H1 (cell line): Measurements from ENCODE around the gene CDK2. TPM values are rescaled to one million over a fixed set of nuclear protein-coding genes. Genes with fewer than 3 reads are reported as not detected.

Source experiments
- CTCF ChIA-PET: fragments of 300-600 bp; sonication (Branson Sonifier 250); formaldehyde crosslinking; loops from one replicate; lab custom pipeline; 2021; ENCODE audit not compliant: partially characterized antibody; lab: Charles Lee
- POLR2A ChIA-PET: fragments of 300-600 bp; sonication (Branson Sonifier 250); formaldehyde crosslinking; loops from one replicate; lab custom pipeline; 2021; ENCODE audit warnings: inconsistent platforms; ENCODE audit not compliant: partially characterized antibody; lab: Charles Lee
- DNase-seq, 2 experiments: peaks; one replicate each; pipeline versions ENCODE4 v3.0.0 to v3.0.0-alpha.2; 2010 to 2022; ENCODE audit warnings: low spot score in 2 of 2, low read depth in 1 of 2, mixed read lengths in 1 of 2
- FAIRE-seq: peaks from 2 replicates; lab custom pipeline; 2011; peaks lifted over from hg19 to GRCh38; lab: Jason Lieb, UNC
- H2AFZ ChIP-seq: 2 replicates; pipeline ENCODE4 v1.8.1; 2012; ENCODE audit warnings: low read length, inconsistent platforms
- H2AK5ac ChIP-seq: 2 replicates; pipeline ENCODE4 v1.6.1; 2013; ENCODE audit warnings: low read depth, low read length
- H2BK120ac ChIP-seq: replicated peaks from 2 replicates; pipeline ENCODE3; 2013; ENCODE audit warnings: low read depth, low read length, inconsistent platforms
- H2BK12ac ChIP-seq: 2 replicates; pipeline ENCODE4 v1.6.1; 2013; ENCODE audit warnings: low read depth, low read length
- H2BK15ac ChIP-seq: 2 replicates; pipeline ENCODE4 v1.6.1; 2013; ENCODE audit warnings: low read length
- H2BK20ac ChIP-seq: 2 replicates; pipeline ENCODE4 v1.6.1; 2013; ENCODE audit warnings: low read length
- H2BK5ac ChIP-seq: 2 replicates; pipeline ENCODE4 v1.6.1; 2013; ENCODE audit warnings: low read depth, low read length
- H3K14ac ChIP-seq: 2 replicates; pipeline ENCODE4 v1.6.1; 2013; ENCODE audit warnings: inconsistent platforms; ENCODE audit not compliant: insufficient read length
- H3K18ac ChIP-seq: 2 replicates; pipeline ENCODE4 v1.6.1; 2013; ENCODE audit warnings: low read length; ENCODE audit errors: extremely low read depth
- H3K23ac ChIP-seq: 2 replicates; pipeline ENCODE4 v1.6.1; 2013; ENCODE audit warnings: inconsistent platforms; ENCODE audit not compliant: insufficient read length
- H3K23me2 ChIP-seq: 2 replicates; pipeline ENCODE4 v1.6.1; 2013; ENCODE audit warnings: low read depth, low read length
- H3K27ac ChIP-seq: 2 replicates; pipeline ENCODE4 v1.6.1; 2011; ENCODE audit warnings: low read depth, low read length, inconsistent platforms
- H3K27me3 ChIP-seq, 4 experiments: replicated peaks in 1 of 4; 1 replicate in 1 of 4; 2 replicates in 3 of 4; pipeline versions ENCODE4 v1.6.1 to v1.8.1; 2011 to 2013; ENCODE audit warnings: low read length in 3 of 4, mild to moderate bottlenecking in 3 of 4, inconsistent platforms in 2 of 4, mixed read lengths in 2 of 4, moderate library complexity in 1 of 4; ENCODE audit not compliant: control insufficient read depth in 3 of 4, insufficient read depth in 3 of 4; ENCODE audit errors: extremely low read depth in 1 of 4
- H3K36me3 ChIP-seq, 4 experiments: 2 replicates each; pipeline versions ENCODE4 v1.6.1 to v1.8.1; 2011 to 2013; ENCODE audit warnings: mild to moderate bottlenecking in 4 of 4, low read length in 3 of 4, moderate library complexity in 2 of 4, control low read depth in 1 of 4, inconsistent platforms in 1 of 4; ENCODE audit not compliant: insufficient read depth in 4 of 4, control insufficient read depth in 2 of 4
- H3K4ac ChIP-seq: replicated peaks from 2 replicates; pipeline ENCODE3; 2013; ENCODE audit warnings: low read length, low read depth, mixed read lengths, inconsistent platforms; ENCODE audit not compliant: insufficient read length
- H3K4me1 ChIP-seq, 4 experiments: replicated peaks in 1 of 4; 1 replicate in 1 of 4; 2 replicates in 3 of 4; pipeline versions ENCODE4 v1.6.1 to v1.8.1; 2011 to 2013; ENCODE audit warnings: low read length in 3 of 4, inconsistent platforms in 2 of 4, mixed read lengths in 1 of 4; ENCODE audit not compliant: insufficient read depth in 4 of 4, control insufficient read depth in 3 of 4
- H3K4me2 ChIP-seq, 2 experiments: 2 replicates each; pipeline versions ENCODE4 v1.6.1 to v1.8.1; 2011 to 2013; ENCODE audit warnings: low read depth in 2 of 2, low read length in 2 of 2, control low read depth in 1 of 2, inconsistent platforms in 1 of 2, mild to moderate bottlenecking in 1 of 2; ENCODE audit not compliant: insufficient read depth in 1 of 2
- H3K4me3 ChIP-seq, 4 experiments: fragments of 200-600, 300-600 bp in 1 of 4; sonication (generic), shearing (Covaris generic), sonication (Bioruptor Twin) in 1 of 4; 2 replicates each; pipeline versions ENCODE4 v1.5.1 to v1.8.1; 2011 to 2016; ENCODE audit warnings: low read length in 4 of 4, low read depth in 3 of 4, control low read depth in 2 of 4, inconsistent platforms in 2 of 4, mild to moderate bottlenecking in 2 of 4, mixed read lengths in 1 of 4, moderate library complexity in 1 of 4; ENCODE audit not compliant: insufficient read depth in 2 of 4; ENCODE audit errors: extremely low read depth in 1 of 4
- H3K56ac ChIP-seq: replicated peaks from 2 replicates; pipeline ENCODE3; 2013; ENCODE audit warnings: low read depth, mild to moderate bottlenecking, mixed read lengths, low read length, inconsistent platforms; ENCODE audit not compliant: insufficient read length
- H3K79me1 ChIP-seq: 2 replicates; pipeline ENCODE4 v1.6.1; 2013; ENCODE audit warnings: low read depth, low read length, control low read depth
- H3K79me2 ChIP-seq, 2 experiments: 2 replicates each; pipeline versions ENCODE4 v1.6.1 to v1.8.1; 2012 to 2013; ENCODE audit warnings: low read length in 2 of 2, mild to moderate bottlenecking in 2 of 2, inconsistent platforms in 1 of 2; ENCODE audit not compliant: insufficient read depth in 2 of 2, control insufficient read depth in 1 of 2
- H3K9ac ChIP-seq, 4 experiments: replicated peaks in 1 of 4; 1 replicate in 1 of 4; 2 replicates in 3 of 4; pipeline versions ENCODE4 v1.6.1 to v1.8.1; 2011 to 2013; ENCODE audit warnings: low read depth in 3 of 4, low read length in 3 of 4, control low read depth in 2 of 4, mild to moderate bottlenecking in 2 of 4, moderate library complexity in 2 of 4, inconsistent platforms in 1 of 4; ENCODE audit errors: extremely low read depth in 1 of 4
- H3K9me3 ChIP-seq, 2 experiments: 2 replicates each; pipeline versions ENCODE4 v1.6.1 to v1.8.1; 2012 to 2013; ENCODE audit warnings: mild to moderate bottlenecking in 2 of 2, moderate library complexity in 2 of 2, control low read depth in 1 of 2, inconsistent platforms in 1 of 2, low read depth in 1 of 2, low read length in 1 of 2, mixed read lengths in 1 of 2; ENCODE audit not compliant: insufficient read depth in 2 of 2
- H4K20me1 ChIP-seq, 2 experiments: replicated peaks in 1 of 2; 2 replicates each; pipeline versions ENCODE3 to v1.8.1; 2011 to 2013; ENCODE audit warnings: inconsistent platforms in 2 of 2, low read length in 2 of 2, mild to moderate bottlenecking in 1 of 2; ENCODE audit not compliant: insufficient read depth in 2 of 2, control insufficient read depth in 1 of 2
- H4K5ac ChIP-seq: 2 replicates; pipeline ENCODE4 v1.6.1; 2013; ENCODE audit warnings: low read length, low read depth, mixed read lengths, inconsistent platforms; ENCODE audit not compliant: insufficient read length
- H4K8ac ChIP-seq: 2 replicates; pipeline ENCODE4 v1.8.0; 2013; ENCODE audit warnings: mild to moderate bottlenecking, moderate library complexity, low read length, inconsistent platforms; ENCODE audit not compliant: insufficient read depth; ENCODE audit errors: extremely low read depth
- H4K91ac ChIP-seq: replicated peaks from 2 replicates; pipeline ENCODE3; 2013; ENCODE audit warnings: low read length, mixed read lengths, inconsistent platforms; ENCODE audit not compliant: insufficient read length
- ASH2L ChIP-seq: fragments of 200-600, 300-600 bp; sonication (generic); IDR thresholded peaks from one replicate; pipeline ENCODE4 v1.7.1; 2017; ENCODE audit warnings: low read length
- EZH2 ChIP-seq: fragments of 200-600 bp; sonication (generic); IDR thresholded peaks from 2 replicates; pipeline ENCODE4 v1.7.1; 2012; ENCODE audit warnings: low read depth, mild to moderate bottlenecking, moderate library complexity, low read length, inconsistent platforms; ENCODE audit not compliant: severe bottlenecking
- HDAC2 ChIP-seq, 2 experiments: fragments of 300-600 bp in 1 of 2; sonication (generic) in 1 of 2; IDR thresholded peaks; 2 replicates each; pipeline ENCODE4 v1.6.1; 2011 to 2012; ENCODE audit warnings: low read depth in 2 of 2, low read length in 2 of 2, mild to moderate bottlenecking in 2 of 2, moderate library complexity in 2 of 2, borderline replicate concordance in 1 of 2, inconsistent platforms in 1 of 2
- KDM4A ChIP-seq: IDR thresholded peaks from one replicate; pipeline ENCODE4 v1.7.1; 2012; ENCODE audit warnings: low read depth, mild to moderate bottlenecking, moderate library complexity, low read length, inconsistent platforms; ENCODE audit not compliant: severe bottlenecking
- PHF8 ChIP-seq: fragments of 200-600 bp; sonication (generic); conservative IDR thresholded peaks from 2 replicates; pipeline ENCODE4 v1.7.1; 2012; ENCODE audit warnings: low read depth, mild to moderate bottlenecking, inconsistent platforms, low read length, moderate library complexity
- RBBP5 ChIP-seq: IDR thresholded peaks from 2 replicates; pipeline ENCODE4 v1.7.1; 2012; ENCODE audit warnings: low read depth, mild to moderate bottlenecking, inconsistent platforms, low read length, moderate library complexity, borderline replicate concordance
- SUZ12 ChIP-seq: fragments of 200-600 bp; sonication (generic); IDR thresholded peaks from 2 replicates; pipeline ENCODE4 v1.6.1; 2012; ENCODE audit warnings: mild to moderate bottlenecking, inconsistent platforms, low read length, moderate library complexity, mixed read lengths
- YY1 ChIP-seq: IDR thresholded peaks from 2 replicates; pipeline ENCODE4 v1.6.1; 2011; ENCODE audit warnings: low read depth, mild to moderate bottlenecking, low read length
- WGBS, 2 experiments: shearing (Covaris generic) in 1 of 2; methylation state at CpG; one replicate each; pipeline versions ENCODE4 v1.1.6 to v1.1.7; 2013 to 2015; ENCODE audit warnings: low lambda C conversion rate in 2 of 2, mixed read lengths in 2 of 2, inconsistent platforms in 1 of 2, low coverage in 1 of 2, missing lambda C conversion rate in 1 of 2; ENCODE audit not compliant: insufficient replicate concordance in 2 of 2, insufficient coverage in 1 of 2, insufficient read length in 1 of 2; ENCODE audit errors: extremely low coverage in 1 of 2, missing lambda C conversion rate in 1 of 2; 5-methylcytosine and 5-hydroxymethylcytosine counted together
- polyA plus RNA-seq, 7 experiments: library from polyadenylated mRNA; depleted of rRNA in 3 of 7; stranded (reverse) in 5 of 7; unstranded in 2 of 7; fragments of >200 nt in 5 of 7; fragments of 200-250 nt in 2 of 7; gene quantifications; 1 replicate in 5 of 7; 2 replicates in 1 of 7; 4 replicates in 1 of 7; pipeline versions ENCODE4 v1.2.1 to v1.2.3, GENCODE V29; 2011 to 2013; ENCODE audit warnings: missing spikeins in 2 of 7, mixed read lengths in 2 of 7
- total RNA-seq: library from RNA; stranded (reverse); fragmentation: NEBNext Ultra II Directional; extraction: Animal tissue kit (Norgen Biotek cat#: 25700); gene quantifications from 2 replicates; pipeline ENCODE4 v1.2.1, GENCODE V29; 2021
- TF ChIP-seq, protein P1 (sequence below), 3 experiments: IDR thresholded peaks; 1 replicate in 2 of 3; 2 replicates in 1 of 3; pipeline versions ENCODE4 v1.5.1 to v1.6.1; 2011; ENCODE audit warnings: low read length in 3 of 3, mild to moderate bottlenecking in 3 of 3, inconsistent platforms in 2 of 3, low read depth in 1 of 3, moderate library complexity in 1 of 3; ENCODE audit not compliant: insufficient read depth in 1 of 3; ENCODE audit errors: control extremely low read depth in 1 of 3

The CDK2 gene
- total and polyA plus RNA-seq, 2 of the 8 experiments (the other 6 are each of a cell fraction or from before 2014, with no cell fraction given), result 39.4 to 42.5 TPM

- peaks cover 15 to 65% (median 47%) of the 10 kb centered on the region in 4 experiments for H3K36me3 ChIP-seq
- H3K14ac ChIP-seq, result no peak overlapping the region
- H3K4me1 ChIP-seq, result peaks cover 0 to 4% (median 0%) of the 10 kb centered on the region in 4 experiments; a peak in 2 of 7 replicates
- peaks cover 0 to 3% of the 10 kb centered on the region in 2 experiments for H4K20me1 ChIP-seq
- H2BK15ac ChIP-seq, result no peak overlapping the region
- H3K23me2 ChIP-seq, result peaks cover 8% of the 10 kb centered on the region
- ChIA-PET POLR2A (interaction anchor here (0.8 to 4.6 kb wide), 4 partner anchors 9 to 36 kb away, joined by 3 to 24 read pairs (median 3); no protein-coding TSS in a partner anchor), CTCF (interaction anchor here (0.6 to 13.5 kb wide), 3 partner anchors 10 to 28 kb away, joined by 4 to 256 read pairs (median 6); partner anchors contain the start of gene IKZF4)
- H2AK5ac ChIP-seq, result no peak overlapping the region
- H2AFZ ChIP-seq, result no peak overlapping the region
- H3K9me3 ChIP-seq, result no peaks in the 10 kb centered on the region
- H3K4me3 ChIP-seq, result no peak overlapping the region
- FAIRE-seq (no peak), DNase-seq (no peak)
- H3K4me2 ChIP-seq, result no peak overlapping the region
- H3K4ac ChIP-seq, result no peak overlapping the region
- no peak overlapping the region for H2BK120ac ChIP-seq
- no peak overlapping the region for H3K23ac ChIP-seq
- no peak overlapping the region for H3K56ac ChIP-seq
- H3K79me1 ChIP-seq, result no peaks in the 10 kb centered on the region; the same call in 1 of the 2 replicates
- 88% methylated on average over 4 of the region's 4 CpGs; no CpG with 5 or more reads in 1 of the 2 experiments for WGBS, 2 experiments
- H2BK12ac ChIP-seq, result no peak overlapping the region
- no peak overlapping the region for H2BK5ac ChIP-seq
- H2BK20ac ChIP-seq, result no peak overlapping the region
- H3K27ac ChIP-seq, result no peak overlapping the region
- no peak overlapping the region for H3K18ac ChIP-seq
- H3K27me3 ChIP-seq, result no peaks in the 10 kb centered on the region
- no peak overlapping the region for H3K9ac ChIP-seq
- H4K91ac ChIP-seq, result no peak overlapping the region
- H4K8ac ChIP-seq, result no peak overlapping the region
- H4K5ac ChIP-seq, result no peak overlapping the region
- H3K79me2 ChIP-seq, result no peaks in the 10 kb centered on the region
- TF ChIP-seq YY1 (no peak), ASH2L (no peak), EZH2 (no peak), RBBP5 (no peak), SUZ12 (no peak), KDM4A (no peak), PHF8 (no peak), HDAC2 (IDR thresholded peaks at IDR 0.05; ENCODE audit: borderline replicate concordance in 1 of 2, low read depth in 2 of 2, low read length in 2 of 2) (no peak)
- TF ChIP-seq, protein P1, sequence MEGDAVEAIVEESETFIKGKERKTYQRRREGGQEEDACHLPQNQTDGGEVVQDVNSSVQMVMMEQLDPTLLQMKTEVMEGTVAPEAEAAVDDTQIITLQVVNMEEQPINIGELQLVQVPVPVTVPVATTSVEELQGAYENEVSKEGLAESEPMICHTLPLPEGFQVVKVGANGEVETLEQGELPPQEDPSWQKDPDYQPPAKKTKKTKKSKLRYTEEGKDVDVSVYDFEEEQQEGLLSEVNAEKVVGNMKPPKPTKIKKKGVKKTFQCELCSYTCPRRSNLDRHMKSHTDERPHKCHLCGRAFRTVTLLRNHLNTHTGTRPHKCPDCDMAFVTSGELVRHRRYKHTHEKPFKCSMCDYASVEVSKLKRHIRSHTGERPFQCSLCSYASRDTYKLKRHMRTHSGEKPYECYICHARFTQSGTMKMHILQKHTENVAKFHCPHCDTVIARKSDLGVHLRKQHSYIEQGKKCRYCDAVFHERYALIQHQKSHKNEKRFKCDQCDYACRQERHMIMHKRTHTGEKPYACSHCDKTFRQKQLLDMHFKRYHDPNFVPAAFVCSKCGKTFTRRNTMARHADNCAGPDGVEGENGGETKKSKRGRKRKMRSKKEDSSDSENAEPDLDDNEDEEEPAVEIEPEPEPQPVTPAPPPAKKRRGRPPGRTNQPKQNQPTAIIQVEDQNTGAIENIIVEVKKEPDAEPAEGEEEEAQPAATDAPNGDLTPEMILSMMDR (IDR thresholded peaks at IDR 0.05; ENCODE audit: control extremely low read depth in 1 of 3, insufficient read depth in 1 of 3, low read depth in 1 of 3, low read length in 3 of 3), result no peak
Observed at GRCh38 chr12:55993230-55993853, 26.7 kb downstream of the CDK2 start.
